Panc1 (cell line): Measurements from ENCODE around the gene SMAD6. TPM values are rescaled to one million over a fixed set of nuclear protein-coding genes. Genes with fewer than 3 reads are reported as not detected.
A peak's percentile ranks its signal among the peaks of the same experiment; 100 is the strongest.

Experiments
- ATAC-seq: fragments of 200-7000 bp; cut with Tn5 transposase; 2 replicates; pipeline ENCODE4 v1.9.1; 2020; ENCODE audit warnings: mild to moderate bottlenecking, moderate library complexity
- Bru-seq: library from RNA; stranded (reverse); fragments of 400-500 nt; gene quantifications from one replicate; lab custom pipeline; 2021; lab: Mats Ljungman, UMichigan
- BruChase-seq, 2 experiments: library from RNA; stranded (reverse); fragments of 400-500 nt; gene quantifications; one replicate each; lab custom pipeline; 2021; lab: Mats Ljungman, UMichigan
- BruUV-seq: library from RNA; stranded (reverse); fragments of 400-500 nt; replicated peaks from 2 replicates; lab custom pipeline; 2021; lab: Mats Ljungman, UMichigan
- CTCF ChIA-PET: fragments of 300-600 bp; sonication (Branson Sonifier 250); formaldehyde crosslinking; loops from one replicate; lab custom pipeline; 2022; ENCODE audit warnings: antibody characterized with exemption; lab: Charles Lee
- POLR2A ChIA-PET: fragments of 300-600 bp; sonication (Branson Sonifier 250); formaldehyde crosslinking; loops from one replicate; lab custom pipeline; 2022; ENCODE audit warnings: antibody characterized with exemption; lab: Charles Lee
- DNase-seq: peaks from one replicate; pipeline ENCODE4 v3.0.0-alpha.2; 2010; ENCODE audit warnings: low read depth, low spot score
- H3K27ac ChIP-seq: 2 replicates; pipeline ENCODE4 v1.5.1; 2011; ENCODE audit warnings: mild to moderate bottlenecking, low read length, inconsistent platforms
- H3K27me3 ChIP-seq: fragments of 200-500 bp; sonication (Bioruptor generic); 2 replicates; pipeline ENCODE4 v1.6.0; 2014; ENCODE audit warnings: low read length, inconsistent platforms; ENCODE audit not compliant: control insufficient read depth, insufficient read depth
- H3K36me3 ChIP-seq: fragments of 200-500 bp; sonication (Bioruptor generic); 2 replicates; pipeline ENCODE4 v1.5.1; 2014; ENCODE audit warnings: inconsistent platforms, mild to moderate bottlenecking, low read length, moderate library complexity; ENCODE audit not compliant: control insufficient read depth, insufficient read depth
- H3K4me1 ChIP-seq: 2 replicates; pipeline ENCODE4 v1.5.1; 2011; ENCODE audit warnings: inconsistent platforms, mild to moderate bottlenecking, low read length, moderate library complexity; ENCODE audit not compliant: control insufficient read depth, insufficient read depth
- H3K4me3 ChIP-seq, 2 experiments: 2 replicates each; pipeline ENCODE4 v1.5.1; 2011 to 2012; ENCODE audit warnings: low read depth in 2 of 2, low read length in 2 of 2, mild to moderate bottlenecking in 2 of 2, inconsistent platforms in 1 of 2, moderate library complexity in 1 of 2
- H3K9me3 ChIP-seq: fragments of 200-500 bp; sonication (Bioruptor generic); 2 replicates; pipeline ENCODE4 v1.5.1; 2014; ENCODE audit warnings: low read depth, mild to moderate bottlenecking, inconsistent platforms, low read length, moderate library complexity; ENCODE audit not compliant: control insufficient read depth, insufficient read depth
- CTCF ChIP-seq: fragments of 450-650 bp; IDR thresholded peaks from 2 replicates; pipeline ENCODE4 v1.5.1; 2017; ENCODE audit warnings: mild to moderate bottlenecking
- POLR2AphosphoS5 ChIP-seq: IDR thresholded peaks from 2 replicates; pipeline ENCODE4 v1.6.1; 2012; ENCODE audit warnings: mild to moderate bottlenecking, low read depth, low read length, moderate library complexity
- REST ChIP-seq, 2 experiments: IDR thresholded peaks; 2 replicates each; pipeline ENCODE4 v1.6.1; 2011 to 2012; ENCODE audit warnings: low read depth in 2 of 2, control low read depth in 1 of 2, low read length in 1 of 2, mild to moderate bottlenecking in 1 of 2, moderate library complexity in 1 of 2; ENCODE audit not compliant: insufficient read depth in 1 of 2
- SIN3A ChIP-seq: IDR thresholded peaks from 2 replicates; pipeline ENCODE4 v1.6.1; 2012; ENCODE audit warnings: low read depth, mild to moderate bottlenecking, low read length, moderate library complexity, borderline replicate concordance; ENCODE audit not compliant: insufficient read depth
- TCF7L2 ChIP-seq: IDR thresholded peaks from 2 replicates; pipeline ENCODE4 v1.6.1; 2011; ENCODE audit warnings: mild to moderate bottlenecking, low read depth, low read length, inconsistent platforms
- in situ Hi-C: cut with HindIII; loops from 2 replicates; pipeline ENCODE4 v1.10.0; 2016; ENCODE audit warnings: low sequenced_read_pairs, low pct_unique_long_range_greater_than_20kb
- intact Hi-C: fragments of 100-400 bp; cut with micrococcal nuclease; formaldehyde crosslinking; loops from one replicate; pipeline ENCODE4 v1.10.0; 2022; ENCODE audit not compliant: unreplicated experiment
- long read RNA-seq: library from polyadenylated mRNA; unstranded; transcript quantifications from one replicate; pipeline ENCODE4 v2.0.0, GENCODE V29; 2021; ENCODE audit not compliant: unreplicated experiment
- polyA plus RNA-seq: library from polyadenylated mRNA; unstranded; fragments of >200 nt; gene quantifications from one replicate; pipeline ENCODE4 v1.2.1, GENCODE V29; 2012; ENCODE audit warnings: missing spikeins; ENCODE audit not compliant: insufficient read length
- total RNA-seq: library from RNA; stranded (reverse); gene quantifications from one replicate; pipeline ENCODE4 v1.2.1, GENCODE V29; 2021; ENCODE audit not compliant: unreplicated experiment

The SMAD6 gene
- total RNA-seq = 45.9 TPM
- 52.1 TPM for polyA plus RNA-seq
- Bru-seq, nascent RNA = percentile 92 among the genes with signal in this experiment
- percentile 87 among the genes with signal in this experiment for BruChase-seq, experiment 1, labeled RNA remaining after a 2-hour chase
- BruChase-seq, experiment 2, labeled RNA remaining after a 6-hour chase = percentile 79 among the genes with signal in this experiment
- long read RNA-seq, full-length matches to known transcripts = 57 of 94 reads
- long read RNA-seq, partial matches to known transcripts = 15 of 94 reads
- long read RNA-seq, other reads (novel, unspliced or antisense) = 22 of 94 reads

- in situ Hi-C loops = no loop called here
- Histone ChIP-seq H3K4me3 (peak within 1 kb of the TSS; percentile 91 to 97), H3K27me3 (no peaks in the 10 kb centered on the region), H3K4me1 (peaks cover 49% of the 10 kb centered on the region), H3K9me3 (no peaks in the 10 kb centered on the region), H3K36me3 (no peaks in the 10 kb centered on the region), H3K27ac (peak within 1 kb of the TSS; percentile 99)
- CTCF ChIA-PET = interaction anchor here (0.7 to 0.8 kb wide), 3 partner anchors 66 to 240 kb away, joined by 3 to 4 read pairs (median 3); no protein-coding TSS in a partner anchor
- TF ChIP-seq REST (IDR thresholded peaks at IDR 0.05; ENCODE audit: insufficient read depth in 1 of 2, low read depth in 2 of 2, low read length in 1 of 2) = no peak
- no peak for TF ChIP-seq CTCF
- TF ChIP-seq TCF7L2 = peak; percentile 98
- TF ChIP-seq POLR2AphosphoS5 = peak; percentile 87
- peak; percentile 94 for TF ChIP-seq SIN3A
- ATAC-seq (peak; percentile 76), DNase-seq (no peak)
- POLR2A ChIA-PET = interaction anchor here (0.6 to 1.0 kb wide), 7 partner anchors 12 to 389 kb away, joined by 3 to 18 read pairs (median 5); no protein-coding TSS in a partner anchor
- no TSS peak for BruUV-seq
- intact Hi-C loops = no loop called here
These were observed at the start of gene SMAD6 for GRCh38 chr15:66702035-66702786. Gene SMAD6, plus strand, starts transcription at chr15:66702236. Its CDS starts 1,023 bp downstream, at chr15:66703259.

GRCh38 chr15:66652806-66653205 is 49.2 kb upstream of the SMAD6 start:
- POLR2A ChIA-PET = interaction anchor here (0.6 kb wide), 1 partner anchor 50 kb away, joined by 3 read pairs; no protein-coding TSS in a partner anchor
- CTCF ChIA-PET = no interaction called here
- BruUV-seq = no TSS peak
- in situ Hi-C loops = no loop called here
- Histone ChIP-seq H3K9me3 (no peaks in the 10 kb centered on the region), H3K27me3 (no peaks in the 10 kb centered on the region), H3K4me3 (no peak overlapping the region), H3K4me1 (peaks cover 24% of the 10 kb centered on the region), H3K27ac (no peak overlapping the region), H3K36me3 (no peaks in the 10 kb centered on the region)
- ATAC-seq (no peak), DNase-seq (no peak)
- intact Hi-C loops = no loop called here
- TF ChIP-seq REST (IDR thresholded peaks at IDR 0.05; ENCODE audit: insufficient read depth in 1 of 2, low read depth in 2 of 2, low read length in 1 of 2) (no peak), POLR2AphosphoS5 (no peak), SIN3A (no peak), TCF7L2 (no peak), CTCF (no peak)
